Stimulated activated CD8-positive, alpha-beta memory T cell treated with anti-CD3 and anti-CD28 coated beads, Interleukin-15, amount 100 ng/mL, for 1 hour (primary cell): Measurements from ENCODE around the gene SPATA19.

Source experiments
- DNase-seq: peaks from one replicate; pipeline ENCODE4 v3.0.0-alpha.2; 2020; ENCODE audit warnings: low read depth

The SPATA19 gene

DNA sequence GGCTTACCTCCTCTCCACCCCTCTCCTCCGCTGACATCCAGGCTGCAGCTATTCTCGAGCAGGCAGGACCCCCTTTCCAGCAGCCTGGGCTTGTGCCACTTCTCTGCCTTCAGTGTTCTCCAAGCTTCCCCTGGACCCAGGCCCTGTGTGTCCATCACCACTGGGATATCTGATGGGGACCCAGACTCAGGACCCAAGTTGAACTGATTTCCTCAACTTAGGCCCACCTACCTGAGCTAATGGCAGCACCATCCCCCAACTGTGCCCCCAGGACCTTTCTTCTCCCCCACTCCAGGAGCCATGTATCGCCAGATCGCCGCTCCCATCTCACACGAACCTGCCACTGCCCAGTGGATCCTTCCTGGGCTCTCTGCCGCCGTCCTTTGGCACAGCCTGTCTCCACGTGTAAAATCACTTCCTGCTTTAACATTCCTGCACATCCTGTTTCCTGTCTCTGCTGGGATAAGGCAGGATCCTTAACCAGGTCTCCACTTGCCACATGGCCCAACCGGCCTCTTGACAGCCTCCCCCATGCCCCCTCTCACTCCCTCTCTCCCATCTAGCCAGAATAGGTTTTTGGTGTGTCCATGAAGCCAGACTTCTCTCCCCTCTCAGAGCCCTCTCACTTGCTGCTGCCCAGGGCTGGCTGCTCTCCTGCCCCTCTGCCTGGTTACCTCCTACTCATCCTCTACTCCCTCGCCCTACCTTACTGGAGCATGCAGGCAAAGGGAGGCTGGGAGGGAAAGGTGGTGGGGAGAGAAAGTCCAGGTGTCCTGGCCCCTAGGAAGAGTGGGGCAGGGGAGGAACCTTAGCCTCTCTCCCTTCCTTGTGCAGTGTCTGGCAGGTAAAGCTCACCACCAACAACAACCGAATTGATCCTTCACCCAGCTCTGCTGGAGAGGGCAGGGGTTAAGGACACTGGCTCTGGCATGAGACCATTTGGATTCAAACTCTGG, 9.4 kb downstream of the SPATA19 start:
- no peak for DNase-seq

DNA sequence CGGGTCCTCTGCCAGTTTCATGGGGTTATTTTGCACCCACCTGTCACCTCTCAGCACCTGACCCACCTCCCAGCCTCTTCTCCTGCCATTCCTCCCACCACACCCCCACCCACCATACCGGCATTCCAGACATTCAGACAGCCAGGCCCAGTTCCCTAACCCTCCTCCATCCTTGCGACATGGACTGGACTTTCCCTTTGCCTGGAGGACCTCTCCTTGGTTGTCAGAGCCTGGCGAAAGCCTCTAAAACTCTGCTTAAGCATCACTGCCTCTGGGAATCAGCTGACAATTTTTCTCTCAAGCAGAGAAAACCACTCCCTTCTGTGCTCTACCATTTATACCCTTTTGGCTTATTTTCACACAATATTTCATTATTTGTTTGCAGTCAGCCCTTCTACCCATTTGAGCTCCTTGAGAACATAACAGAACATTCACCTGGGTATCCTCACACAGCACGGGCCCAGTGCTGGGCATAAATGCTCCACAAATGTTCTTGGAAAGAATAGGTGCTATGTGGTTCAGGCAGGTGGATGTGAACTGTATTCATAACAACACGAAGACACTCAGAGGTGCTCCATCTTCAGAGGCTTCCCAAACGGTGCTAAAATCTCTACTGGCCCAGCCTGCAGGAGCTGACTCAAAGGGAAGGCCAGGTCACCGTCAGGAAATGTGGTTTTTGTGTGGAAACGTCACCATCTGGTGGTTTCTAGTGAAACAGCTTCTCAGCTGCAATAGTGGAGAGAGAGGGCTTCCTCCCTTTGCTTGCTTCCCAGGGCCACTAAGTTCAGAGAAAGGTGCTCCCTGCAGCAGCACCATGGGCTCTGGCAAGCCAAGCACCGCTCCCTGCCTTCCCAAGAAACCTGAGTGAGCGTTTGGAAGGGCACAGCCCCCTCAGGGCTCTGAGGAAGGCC, 10.4 kb downstream of the SPATA19 start:
- no peak for DNase-seq

DNA sequence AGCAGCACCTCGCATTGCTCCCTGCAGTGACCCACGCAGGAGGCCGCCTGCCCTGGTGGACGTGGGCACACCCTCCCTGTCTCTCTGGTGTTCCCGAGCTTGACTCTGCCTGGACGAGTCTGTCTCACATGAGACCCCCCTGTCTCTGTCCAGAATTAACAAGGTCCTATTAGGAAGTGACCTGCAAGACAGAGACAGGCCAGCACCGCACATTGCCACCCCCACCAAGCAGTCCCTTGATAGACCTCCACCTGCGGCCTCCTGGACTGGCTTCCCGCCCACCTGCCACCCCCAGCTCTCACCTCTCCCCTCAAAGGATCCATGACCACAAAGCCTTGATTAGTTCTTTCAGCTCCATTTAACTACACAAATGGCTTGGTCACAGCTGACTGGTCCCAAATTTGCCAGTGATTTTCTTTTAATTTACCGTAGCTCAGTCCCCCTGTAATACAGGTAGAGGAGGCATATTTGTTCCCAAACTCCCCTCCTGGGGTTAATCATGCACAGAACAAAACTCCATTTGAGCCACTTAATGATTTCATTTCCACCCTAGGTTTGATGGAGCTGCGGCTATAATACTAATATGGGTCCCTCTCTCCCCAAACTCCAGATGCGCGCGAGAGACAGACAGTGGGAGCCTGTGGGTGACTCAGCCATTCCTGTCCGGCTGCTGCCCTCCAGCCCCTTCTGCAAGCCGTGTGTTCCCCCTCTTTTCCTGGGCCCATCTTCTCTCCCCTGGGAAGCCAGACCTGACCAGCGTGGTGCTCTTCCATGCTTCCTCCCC, 11.2 kb downstream of the SPATA19 start:
- no peak for DNase-seq

DNA sequence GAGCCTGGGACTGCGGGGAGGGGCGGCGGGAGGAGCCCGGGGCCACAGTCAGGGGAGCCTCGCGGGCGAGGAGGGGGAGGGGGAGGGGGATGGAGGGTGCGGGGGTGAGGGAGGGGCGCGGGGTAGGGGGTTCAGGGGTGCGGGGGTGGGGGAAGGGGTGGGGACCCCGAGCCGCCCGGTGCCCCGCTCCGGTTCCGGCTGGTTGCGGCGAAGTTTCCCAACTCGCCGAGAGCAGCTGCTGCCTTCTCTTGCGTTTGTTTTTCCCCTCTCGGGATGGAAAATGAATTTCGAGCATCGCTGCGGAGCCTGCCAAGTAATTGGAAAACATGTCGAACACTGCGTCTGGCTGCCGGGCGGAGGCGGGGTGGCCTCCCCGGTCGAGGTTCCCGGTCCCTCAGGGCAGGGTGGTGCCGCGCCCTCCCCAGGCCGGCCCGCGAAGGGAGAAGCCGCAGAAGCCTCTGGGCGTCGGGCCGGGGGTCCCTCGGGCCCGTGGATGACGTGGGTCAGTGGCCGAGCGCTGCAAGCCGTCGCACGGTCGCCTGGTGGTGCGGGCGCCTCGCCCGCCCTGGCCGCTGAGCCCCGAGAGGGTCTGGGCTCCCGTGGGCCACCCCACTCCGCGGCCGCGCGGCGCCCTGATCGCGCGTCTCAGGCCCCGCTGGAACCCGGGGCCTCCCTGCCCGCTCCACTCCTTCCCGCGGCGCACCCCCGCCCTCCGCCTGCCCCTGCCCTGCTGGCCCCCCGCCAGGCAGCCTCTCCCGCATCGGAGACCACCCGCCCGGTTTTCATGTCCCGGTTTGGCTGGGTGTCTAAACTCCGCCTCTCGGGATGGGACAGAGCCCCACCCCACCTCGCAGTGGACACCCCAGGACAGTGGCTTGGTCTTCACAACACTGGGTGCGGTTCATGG, 12.1 kb downstream of the SPATA19 start:
- no peak for DNase-seq

DNA sequence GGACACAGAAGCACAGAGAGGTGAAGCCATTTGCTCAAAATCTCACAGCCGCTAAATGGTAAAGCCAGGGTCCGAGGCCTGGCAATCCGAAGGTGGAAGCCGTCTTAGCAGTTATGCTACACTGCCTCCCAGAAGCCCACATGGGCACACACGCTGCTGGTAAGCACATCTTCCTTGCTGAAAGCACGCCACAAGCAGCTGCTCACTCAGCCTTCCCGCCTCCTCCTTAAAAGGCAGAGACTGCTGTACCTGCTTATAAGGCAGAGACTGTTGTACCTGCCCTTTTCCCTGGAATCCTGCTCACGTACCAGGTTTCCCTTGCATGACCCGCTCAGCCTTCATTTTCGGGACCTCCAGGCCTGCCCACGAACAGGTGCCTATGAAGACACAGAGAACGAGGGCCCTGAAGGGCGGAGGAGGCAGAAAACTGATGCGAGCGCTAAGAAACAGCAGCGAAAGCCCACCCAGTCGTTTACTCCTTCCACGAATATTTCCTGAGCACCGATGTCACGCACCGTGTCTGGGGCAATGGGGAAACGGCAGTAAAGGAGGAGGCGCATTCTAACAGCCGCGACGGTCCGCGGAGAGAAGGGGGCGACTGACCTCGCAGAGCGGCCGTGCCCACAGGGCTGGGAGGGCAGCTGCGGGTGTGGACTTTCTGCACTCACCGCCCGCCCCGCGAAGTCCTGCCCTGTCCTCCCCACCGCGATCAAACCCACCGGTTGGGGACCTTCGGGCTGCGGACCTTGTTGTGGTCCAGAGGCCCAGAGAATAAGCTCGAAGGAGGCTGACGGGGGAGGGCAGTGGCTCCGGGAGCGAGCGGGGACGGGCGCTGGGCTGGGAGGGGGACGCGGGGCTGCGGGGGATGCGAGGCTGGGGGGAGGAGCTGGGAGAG, 13.0 kb downstream of the SPATA19 start:
- no peak for DNase-seq

DNA sequence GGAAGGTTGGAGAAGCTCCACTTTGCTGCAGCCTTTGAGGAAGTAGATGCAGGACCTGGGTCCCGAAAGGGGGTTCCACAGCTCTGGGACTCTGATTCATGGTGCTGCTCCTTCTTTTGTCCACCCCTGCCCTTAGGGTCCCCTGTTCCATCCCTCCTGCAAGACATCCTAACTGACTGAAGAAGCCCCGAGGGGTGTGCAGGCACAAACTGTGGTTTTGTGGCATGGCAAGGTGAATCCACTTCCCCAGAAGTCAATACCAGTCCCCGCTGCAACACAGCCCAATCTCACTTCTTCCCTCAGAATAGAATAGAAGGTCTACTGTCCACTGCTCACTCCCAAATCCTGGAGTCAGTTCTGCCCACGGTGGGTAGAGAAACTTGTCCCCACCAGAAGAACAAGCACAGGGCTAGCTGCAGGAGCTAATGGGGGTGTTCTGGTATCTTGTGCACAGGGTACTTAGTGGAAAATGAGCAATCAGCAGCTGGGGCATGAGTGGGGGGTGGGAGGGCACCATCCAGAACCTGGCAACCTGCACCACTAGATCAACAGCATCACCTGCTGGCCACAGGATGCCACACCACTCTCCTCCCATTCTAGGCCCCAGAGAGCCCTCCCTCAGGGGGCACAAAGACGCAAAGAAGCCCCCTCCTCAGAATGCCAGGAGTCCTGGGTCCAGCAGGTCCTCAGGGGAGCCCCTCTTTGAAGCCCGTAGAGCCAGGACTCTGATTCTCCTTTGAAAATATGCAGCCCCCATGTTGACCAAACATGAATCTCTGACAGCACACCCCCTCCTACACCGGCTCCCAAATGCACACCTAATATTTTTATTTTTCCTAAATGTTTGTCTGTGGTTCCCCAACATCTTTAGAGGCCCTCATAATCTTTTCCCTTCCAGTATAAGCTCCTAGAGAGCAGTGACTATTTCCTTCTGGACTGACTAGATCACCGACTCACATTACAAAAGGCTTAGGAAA, 14.1 kb downstream of the SPATA19 start:
- no peak for DNase-seq

DNA sequence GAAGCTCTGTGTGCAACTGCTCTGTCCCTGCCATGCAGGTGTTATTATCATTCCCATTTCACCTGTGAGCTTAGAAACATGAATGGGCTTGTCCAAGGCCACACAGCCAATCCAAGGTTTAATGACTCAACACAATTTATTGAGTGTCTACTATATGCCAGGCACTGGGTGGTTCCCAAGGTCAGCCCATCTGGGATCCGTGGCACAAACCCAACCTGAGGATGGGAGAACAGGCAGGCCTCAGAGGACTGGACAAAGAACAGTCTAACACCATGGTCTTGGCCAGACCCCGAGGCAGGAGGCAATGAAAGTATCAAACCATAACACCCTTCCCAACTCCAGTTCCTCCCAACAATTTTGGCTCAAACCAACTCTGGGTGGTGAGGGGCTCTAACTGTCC, 15.7 kb downstream of the SPATA19 start:
- no peak for DNase-seq

DNA sequence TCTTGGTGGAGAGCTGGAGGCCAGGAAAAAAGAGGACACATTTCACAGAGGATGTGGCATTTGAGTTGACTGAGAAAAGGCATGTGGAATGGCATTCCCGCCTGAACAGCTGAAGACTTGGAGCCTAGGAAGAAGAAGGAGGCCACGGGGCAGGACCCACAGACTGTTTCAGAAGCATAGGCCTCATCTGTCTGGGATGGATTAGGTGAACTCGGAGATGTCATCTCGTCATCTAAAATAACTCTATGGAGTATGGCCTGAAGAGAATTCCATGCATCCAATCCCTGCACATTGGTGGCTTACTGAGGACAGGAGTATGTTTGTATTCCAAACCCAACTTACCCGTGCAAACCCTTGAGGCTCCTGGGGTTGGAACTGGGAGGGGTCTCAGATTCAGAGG, 16.4 kb downstream of the SPATA19 start:
- no peak for DNase-seq

DNA sequence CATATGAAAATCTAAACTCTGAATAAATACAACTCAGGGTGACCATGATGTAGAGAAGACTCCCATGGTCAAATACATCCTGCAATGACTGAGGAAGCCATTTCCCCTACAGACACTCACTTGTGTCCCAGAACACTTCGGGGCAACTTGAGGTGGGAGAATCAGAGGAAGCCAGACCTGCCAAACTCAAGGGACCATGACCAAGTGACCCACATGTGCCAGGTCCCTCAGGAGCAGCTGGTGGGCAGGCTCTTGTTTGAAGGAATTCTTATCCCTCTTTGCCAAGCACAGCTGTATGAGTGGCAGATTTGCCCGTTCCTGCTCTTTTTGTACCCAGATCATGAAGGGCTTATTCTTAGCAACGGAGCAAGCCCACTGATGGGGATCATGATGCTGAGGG, 17.8 kb downstream of the SPATA19 start:
- DNase-seq: no peak

DNA sequence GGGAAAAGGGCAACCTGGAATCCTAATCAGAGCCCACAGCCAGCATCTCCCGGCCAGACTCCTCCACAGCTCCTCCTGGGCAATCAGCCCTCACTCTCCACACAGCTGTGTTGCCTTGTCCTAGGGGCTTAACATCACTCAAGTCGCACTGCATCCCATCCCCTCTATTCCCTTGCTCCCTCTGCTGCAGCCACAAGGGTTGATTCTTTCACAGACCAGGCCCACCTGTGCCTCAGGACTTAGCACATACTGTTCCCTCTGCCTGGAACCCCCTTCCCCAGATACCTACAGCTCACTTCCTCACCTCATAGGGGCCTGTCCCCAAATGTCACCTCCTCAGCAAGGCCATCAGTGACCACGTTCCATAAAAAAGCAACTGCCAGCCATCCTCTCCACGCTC, 18.4 kb downstream of the SPATA19 start:
- no peak for DNase-seq

DNA sequence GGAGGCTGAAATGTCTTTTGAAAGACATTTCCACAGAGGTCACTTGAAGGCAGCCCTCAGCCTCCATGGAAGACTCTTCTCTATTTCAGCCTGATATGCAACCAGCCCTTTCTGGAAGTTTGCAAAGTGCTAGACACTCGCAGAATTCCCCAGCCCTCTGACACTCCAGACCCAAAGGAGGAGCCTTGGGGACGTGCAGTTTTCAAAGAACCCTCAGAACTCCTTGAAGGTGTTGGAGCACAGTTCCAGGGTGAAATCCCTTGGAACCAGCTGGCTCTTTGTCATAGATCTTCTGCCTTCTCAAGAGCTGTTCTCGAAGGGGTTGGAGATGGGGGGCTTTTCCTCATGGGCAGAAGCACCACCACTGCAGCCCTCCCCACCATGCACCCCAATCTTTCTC, 19.6 kb downstream of the SPATA19 start:
- DNase-seq: no peak

DNA sequence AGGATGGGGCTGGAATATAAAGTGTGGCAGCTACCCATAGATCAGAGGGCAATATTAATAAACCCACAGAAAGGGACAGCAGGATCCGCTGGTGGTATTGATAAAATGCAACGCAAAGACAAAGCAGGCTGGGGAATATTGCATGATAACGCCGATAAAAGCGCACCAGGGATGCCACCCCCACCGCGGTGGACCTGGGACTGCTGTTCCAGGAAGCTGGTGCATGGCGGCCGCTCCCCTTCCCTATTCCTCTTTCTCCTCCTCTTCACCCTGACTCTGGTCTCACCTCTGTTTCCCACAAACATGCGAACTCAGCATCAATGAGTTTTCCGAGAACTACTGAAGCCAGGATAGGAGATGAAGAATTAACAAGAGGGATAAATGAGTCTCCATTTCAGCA, 20.2 kb downstream of the SPATA19 start:
- no peak for DNase-seq

DNA sequence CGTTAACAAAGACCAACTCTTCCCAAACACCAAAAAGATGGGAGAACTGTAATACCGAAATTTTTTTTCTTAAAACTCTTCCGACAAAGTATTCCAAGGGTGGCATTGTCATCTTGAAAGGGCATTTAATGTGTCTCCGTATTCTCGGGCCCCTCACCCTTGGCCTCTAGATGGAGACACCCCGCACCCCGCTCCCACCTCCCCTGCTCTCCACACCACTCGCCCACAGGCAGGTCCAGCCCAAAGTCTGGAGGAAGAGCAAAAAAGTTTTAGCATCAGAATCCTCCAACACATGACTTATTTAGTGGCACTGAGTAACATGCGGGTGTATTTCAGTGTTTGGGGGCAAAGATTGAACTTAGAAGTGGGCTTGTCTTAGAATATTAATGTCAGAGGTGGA, 20.7 kb downstream of the SPATA19 start:
- DNase-seq: no peak

DNA sequence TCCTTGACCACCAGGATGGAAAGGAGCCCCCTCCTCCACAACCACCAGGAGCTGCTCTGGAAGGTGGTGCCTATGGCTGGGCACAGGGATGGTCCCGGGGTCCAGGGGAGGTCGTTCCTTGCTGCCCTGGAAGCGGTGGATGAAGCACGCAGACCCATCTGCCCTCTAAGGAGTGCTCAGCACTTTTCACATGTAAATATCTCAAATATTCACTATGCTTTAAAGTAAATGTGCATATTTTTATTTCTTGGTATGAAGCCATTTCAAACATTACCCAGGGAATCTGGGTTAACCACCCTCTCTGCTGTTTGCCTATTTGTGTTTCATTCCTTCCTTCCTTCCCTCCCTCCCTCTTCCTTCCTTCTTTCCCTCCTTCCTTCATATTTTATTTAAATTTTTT, 21.7 kb downstream of the SPATA19 start:
- no peak for DNase-seq

DNA sequence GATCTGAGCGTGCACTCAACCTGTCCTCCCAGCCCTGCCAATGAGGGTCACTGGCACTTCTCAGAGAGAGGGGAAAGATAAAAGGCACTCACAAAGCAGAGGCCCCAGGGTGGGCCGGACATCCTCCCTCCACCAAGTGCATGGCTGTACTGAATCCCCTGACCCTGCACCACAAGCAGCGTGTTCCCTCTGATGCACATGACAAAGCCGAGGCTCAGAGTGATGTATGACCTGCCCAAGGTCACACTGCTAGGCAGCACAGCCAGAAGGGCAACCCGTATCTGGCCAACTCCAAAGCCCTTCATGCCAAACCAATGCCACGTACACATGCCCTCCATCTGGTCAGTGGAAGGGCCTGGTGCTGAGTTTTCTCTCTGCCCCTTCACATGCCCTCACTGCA, 22.1 kb downstream of the SPATA19 start:
- no peak for DNase-seq

DNA sequence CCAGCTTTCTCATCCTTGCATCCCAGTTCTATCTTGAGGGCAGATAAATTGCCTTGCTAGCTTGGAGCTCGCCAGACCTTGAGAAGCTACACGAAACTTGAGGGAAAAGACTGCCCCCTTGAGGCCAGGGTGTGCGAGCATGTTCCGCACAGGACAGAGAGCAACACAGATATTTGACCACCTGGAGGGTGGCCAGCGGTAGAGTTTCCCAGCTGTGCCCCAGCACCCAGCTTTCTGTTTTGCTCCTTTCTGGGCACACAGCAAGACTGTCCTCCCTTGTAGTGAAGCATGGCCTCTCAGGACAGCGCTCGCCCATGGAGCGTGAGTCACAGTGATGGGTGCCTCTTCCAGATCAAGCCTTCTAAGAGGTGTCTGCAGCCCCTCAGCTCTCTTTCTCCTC, 23.5 kb downstream of the SPATA19 start:
- DNase-seq: no peak

DNA sequence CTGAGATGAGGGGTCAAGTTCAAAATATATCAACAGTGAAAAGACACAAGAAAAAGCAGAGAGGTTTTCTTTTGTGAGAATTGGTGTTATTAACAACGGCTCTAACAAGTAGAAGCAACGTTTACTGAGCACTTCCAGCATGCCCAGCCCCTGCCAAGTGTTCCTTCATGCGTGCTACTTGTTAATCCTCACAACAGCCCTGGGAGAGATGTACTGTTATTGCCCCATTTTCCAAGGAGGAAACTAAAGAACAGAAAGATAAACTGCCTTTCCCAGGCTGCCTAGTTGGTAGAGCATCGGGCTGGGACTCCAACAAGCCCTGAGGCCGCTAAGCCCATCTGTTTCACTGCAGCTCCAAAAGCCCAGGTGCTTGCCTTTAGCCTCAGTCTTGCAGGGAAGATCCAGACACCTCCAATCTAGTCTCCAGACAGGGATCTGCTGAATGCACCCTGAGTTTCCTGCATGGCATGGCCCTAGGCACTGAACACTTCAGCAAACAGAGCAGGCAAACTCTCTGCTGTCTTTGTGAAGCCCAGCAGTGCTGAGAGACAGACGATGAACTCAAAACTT, 25.5 kb downstream of the SPATA19 start:
- no peak for DNase-seq

DNA sequence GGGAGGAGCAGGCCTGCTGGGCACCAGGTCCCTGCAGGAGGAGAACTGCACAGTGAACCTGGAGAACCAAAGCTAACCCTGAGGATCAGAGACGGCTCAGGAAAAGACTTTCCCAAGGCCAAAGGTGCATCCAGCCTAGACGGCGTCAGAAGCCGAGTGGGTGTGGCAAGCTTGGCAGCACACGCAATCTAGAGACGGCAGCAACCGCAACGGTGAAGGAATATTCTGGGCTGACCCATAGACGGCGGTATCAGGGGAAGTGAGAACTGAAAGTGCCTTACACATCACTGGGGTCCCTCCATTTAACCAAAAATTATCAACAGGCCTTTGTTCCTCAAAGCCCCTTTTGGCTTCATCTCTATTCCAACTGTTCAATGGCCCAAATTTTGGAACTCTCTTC, 26.2 kb downstream of the SPATA19 start:
- DNase-seq: no peak

DNA sequence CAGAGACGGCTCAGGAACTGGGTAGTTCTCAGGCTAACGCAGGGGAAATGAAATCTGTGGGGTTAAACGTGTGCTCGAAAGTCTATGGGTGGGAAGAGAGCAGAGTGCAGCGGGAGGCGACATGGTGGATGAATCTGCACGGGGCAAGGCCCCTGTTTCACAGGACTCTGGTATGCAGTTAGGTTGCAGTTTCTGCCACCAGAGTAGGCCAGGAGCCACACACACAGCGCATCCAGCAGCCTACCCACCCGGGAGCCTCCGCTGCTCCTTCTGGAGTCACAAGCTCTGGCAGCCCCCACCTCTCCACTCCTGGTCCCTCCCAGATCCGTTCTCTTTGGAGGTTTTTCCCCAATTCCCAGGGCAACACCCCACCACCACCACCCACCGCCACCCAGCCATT, 27.0 kb downstream of the SPATA19 start:
- no peak for DNase-seq
